GM21447 (cell line): ENCODE data around the gene AGBL2.
A peak's percentile ranks its signal among the peaks of the same experiment; 100 is the strongest.
"Not testable (repeated sequence)": the region's sequence is repeated elsewhere in the genome, so short reads cannot be mapped to it uniquely, and the experiment has no call there.

Source experiments
- ATAC-seq: cut with Tn5 transposase; IDR thresholded peaks from one replicate; pipeline ENCODE4 v1.9.1; 2021; ENCODE audit not compliant: unreplicated experiment

The AGBL2 gene

GRCh38 chr11:47715082-47715669 is at the start of gene AGBL2:
AGBL2 (minus strand) TSS chr11:47715369; CDS start chr11:47714650, 719 bp downstream.
- ATAC-seq: peak; percentile 98

GRCh38 chr11:47759291-47759690 is 44.1 kb upstream of the AGBL2 start:
- not testable (repeated sequence) for ATAC-seq

- ATAC-seq: no peak
Observed at GRCh38 chr11:47756208-47756607, 41.0 kb upstream of the AGBL2 start.

GRCh38 chr11:47750725-47751124 is 35.6 kb upstream of the AGBL2 start:
- no peak for ATAC-seq

GRCh38 chr11:47742494-47742893 is 27.3 kb upstream of the AGBL2 start:
- ATAC-seq: not testable (repeated sequence)

- not testable (repeated sequence) for ATAC-seq
Observed at GRCh38 chr11:47737817-47738216, 22.6 kb upstream of the AGBL2 start.

- no peak for ATAC-seq
Observed at GRCh38 chr11:47732271-47732670, 17.1 kb upstream of the AGBL2 start.

GRCh38 chr11:47731475-47731874 is 16.3 kb upstream of the AGBL2 start:
- ATAC-seq: no peak

GRCh38 chr11:47726878-47727514 is 11.8 kb upstream of the AGBL2 start:
- no peak for ATAC-seq

- no peak for ATAC-seq
Observed at GRCh38 chr11:47726118-47726442, 10.9 kb upstream of the AGBL2 start.

GRCh38 chr11:47725442-47726117 is 10.4 kb upstream of the AGBL2 start:
- ATAC-seq: no peak

- no peak for ATAC-seq
Observed at GRCh38 chr11:47724041-47724729, 9.0 kb upstream of the AGBL2 start.

GRCh38 chr11:47723041-47723440 is 7.9 kb upstream of the AGBL2 start:
- no peak for ATAC-seq

- ATAC-seq: no peak
Observed at GRCh38 chr11:47720651-47721050, 5.5 kb upstream of the AGBL2 start.

- no peak for ATAC-seq
Observed at GRCh38 chr11:47716692-47717091, 1.5 kb upstream of the AGBL2 start.

GRCh38 chr11:47714554-47715081 is 551 bp downstream of the AGBL2 start:
- no peak for ATAC-seq

GRCh38 chr11:47711816-47712215 is 3.4 kb downstream of the AGBL2 start:
- no peak for ATAC-seq

- no peak for ATAC-seq
Observed at GRCh38 chr11:47711225-47711624, 3.9 kb downstream of the AGBL2 start.

GRCh38 chr11:47707275-47707786 is 7.8 kb downstream of the AGBL2 start:
- not testable (repeated sequence) for ATAC-seq

GRCh38 chr11:47705721-47706120 is 9.4 kb downstream of the AGBL2 start:
- no peak for ATAC-seq

- no peak for ATAC-seq
Observed at GRCh38 chr11:47691979-47692378, 23.2 kb downstream of the AGBL2 start.
